PFSK-1 (cell line): ENCODE data around the gene GSTM2.

Source experiments
- FOXP2 ChIP-seq: optimal IDR thresholded peaks from 2 replicates; pipeline ENCODE3; 2011; ENCODE audit warnings: borderline replicate concordance, control low read depth, inconsistent platforms; ENCODE audit not compliant: insufficient read depth; ENCODE audit errors: extremely low read length, extremely low read depth
- POLR2AphosphoS5 ChIP-seq: IDR thresholded peaks from 2 replicates; pipeline ENCODE4 v1.6.1; 2012; ENCODE audit warnings: low read depth, mild to moderate bottlenecking, control low read depth, low read length, moderate library complexity
- REST ChIP-seq, 2 experiments: IDR thresholded peaks; 2 replicates each; pipeline versions ENCODE4 v1.6.1 to v1.8.0; 2011 to 2012; ENCODE audit warnings: low read depth in 2 of 2, low read length in 2 of 2, control low read depth in 1 of 2, inconsistent platforms in 1 of 2, mild to moderate bottlenecking in 1 of 2, moderate library complexity in 1 of 2; ENCODE audit not compliant: insufficient read depth in 1 of 2
- SIN3A ChIP-seq: IDR thresholded peaks from 2 replicates; pipeline ENCODE4 v1.6.1; 2012; ENCODE audit warnings: mild to moderate bottlenecking, low read length, moderate library complexity, borderline replicate concordance; ENCODE audit not compliant: insufficient read depth
- TAF1 ChIP-seq: IDR thresholded peaks from 2 replicates; pipeline ENCODE4 v1.6.1; 2012; ENCODE audit warnings: low read length, control low read depth, borderline replicate concordance; ENCODE audit not compliant: insufficient read depth

- no peak for TF ChIP-seq REST (IDR thresholded peaks at IDR 0.05; ENCODE audit: insufficient read depth in 1 of 2, low read depth in 2 of 2, low read length in 2 of 2)
- no peak for TF ChIP-seq SIN3A
- TF ChIP-seq POLR2AphosphoS5 = no peak
- TF ChIP-seq TAF1 = no peak
- no peak for TF ChIP-seq FOXP2
These were observed 54.1 kb downstream of the GSTM2 start for GRCh38 chr1:109721971-109722370.
